GM23338 (cell line): Measurements from ENCODE around the gene PLIN4. TPM values are rescaled to one million over a fixed set of nuclear protein-coding genes. Genes with fewer than 3 reads are reported as not detected.

ENCODE experiments used
- ATAC-seq: fragments of 200-7000 bp; cut with Tn5 transposase; 3 replicates; pipeline ENCODE4 v1.9.1; 2020
- DNase-seq: peaks from one replicate; pipeline ENCODE4 v3.0.0-alpha.2; 2015; ENCODE audit warnings: low spot score
- H2AFZ ChIP-seq: fragments of 200-600 bp; sonication (generic); 2 replicates; pipeline ENCODE4 v1.8.0; 2016; ENCODE audit warnings: antibody characterized with exemption, mild to moderate bottlenecking, moderate library complexity
- H3F3A ChIP-seq: fragments of 200-600 bp; sonication (generic); replicated peaks from 2 replicates; pipeline ENCODE4 v1.8.0; 2017; ENCODE audit warnings: antibody characterized with exemption, mixed run types, low read depth
- H3K27ac ChIP-seq: fragments of 200-600 bp; sonication (generic); 2 replicates; pipeline ENCODE4 v1.6.1; 2016; ENCODE audit warnings: low read depth
- H3K27me3 ChIP-seq: fragments of 200-600 bp; sonication (generic); 2 replicates; pipeline ENCODE4 v1.8.0; 2016; ENCODE audit warnings: mild to moderate bottlenecking, mixed run types, moderate library complexity; ENCODE audit not compliant: insufficient read depth
- H3K36me3 ChIP-seq: fragments of 200-600 bp; sonication (generic); 2 replicates; pipeline ENCODE4 v1.8.0; 2016; ENCODE audit warnings: mild to moderate bottlenecking; ENCODE audit not compliant: insufficient read depth
- H3K4me1 ChIP-seq: fragments of 200-600 bp; sonication (generic); 2 replicates; pipeline ENCODE4 v1.8.0; 2016; ENCODE audit warnings: mild to moderate bottlenecking, moderate library complexity; ENCODE audit not compliant: insufficient read depth
- H3K4me2 ChIP-seq: fragments of 200-600 bp; sonication (generic); 2 replicates; pipeline ENCODE4 v1.7.1; 2017; ENCODE audit warnings: mixed run types
- H3K4me3 ChIP-seq: fragments of 200-600 bp; sonication (generic); 2 replicates; pipeline ENCODE4 v1.6.1; 2016; ENCODE audit warnings: mixed run types
- H3K79me2 ChIP-seq: fragments of 200-600 bp; sonication (generic); replicated peaks from 2 replicates; pipeline ENCODE4 v1.8.0; 2017; ENCODE audit warnings: mild to moderate bottlenecking; ENCODE audit not compliant: insufficient read depth
- H3K9me2 ChIP-seq: fragments of 200-600 bp; sonication (generic); 2 replicates; pipeline ENCODE4 v1.8.0; 2017; ENCODE audit not compliant: insufficient read depth
- H4K20me1 ChIP-seq: fragments of 200-600 bp; sonication (generic); replicated peaks from 2 replicates; pipeline ENCODE4 v1.8.0; 2017; ENCODE audit warnings: mild to moderate bottlenecking; ENCODE audit not compliant: insufficient read depth
- H3K27ac Mint-ChIP-seq: 2 replicates; pipeline ENCODE4 v1.8.0; 2020; ENCODE audit warnings: inconsistent platforms, mild to moderate bottlenecking, moderate library complexity, mixed read lengths
- H3K27me3 Mint-ChIP-seq: 3 replicates; pipeline ENCODE4 v1.8.0; 2022; ENCODE audit warnings: low read depth, mild to moderate bottlenecking, moderate library complexity, mixed read lengths, inconsistent platforms; ENCODE audit not compliant: insufficient read depth, poor library complexity
- H3K36me3 Mint-ChIP-seq: 3 replicates; pipeline ENCODE4 v1.8.0; 2021; ENCODE audit warnings: low read depth, mild to moderate bottlenecking, inconsistent platforms, moderate library complexity, mixed read lengths
- H3K4me1 Mint-ChIP-seq: 3 replicates; pipeline ENCODE4 v1.8.0; 2020; ENCODE audit warnings: mild to moderate bottlenecking, inconsistent platforms, mixed read lengths
- H3K4me3 Mint-ChIP-seq: 3 replicates; pipeline ENCODE4 v1.8.0; 2021; ENCODE audit warnings: moderate library complexity, mild to moderate bottlenecking, inconsistent platforms, mixed read lengths
- H3K9me3 Mint-ChIP-seq: 3 replicates; pipeline ENCODE4 v1.8.0; 2020; ENCODE audit warnings: moderate library complexity, mild to moderate bottlenecking, inconsistent platforms, mixed read lengths
- CREB1 ChIP-seq: fragments of 250-450 bp; sonication (Bioruptor Pico); IDR thresholded peaks from 2 replicates; pipeline ENCODE4 v1.5.0; 2020; ENCODE audit warnings: low read depth, mild to moderate bottlenecking, moderate library complexity
- CTCF ChIP-seq, 2 experiments: fragments of 200-600 bp in 1 of 2; sonication (generic) in 1 of 2; conservative IDR thresholded peaks; 2 replicates each; pipeline versions ENCODE4 v1.5.1 to v1.6.1; 2016 to 2017; ENCODE audit warnings: antibody characterized with exemption in 2 of 2, low read depth in 2 of 2, mild to moderate bottlenecking in 2 of 2, moderate library complexity in 1 of 2
- EZH2 ChIP-seq: fragments of 200-600 bp; sonication (generic); IDR thresholded peaks from one replicate; pipeline ENCODE4 v1.8.0; 2017; ENCODE audit warnings: antibody characterized with exemption, mild to moderate bottlenecking, low read depth; ENCODE audit not compliant: unreplicated experiment
- EZH2phosphoT487 ChIP-seq: fragments of 200-600 bp; sonication (generic); IDR thresholded peaks from one replicate; pipeline ENCODE4 v1.8.1; 2018; ENCODE audit warnings: antibody characterized with exemption; ENCODE audit not compliant: unreplicated experiment
- JUNB ChIP-seq: IDR thresholded peaks from one replicate; pipeline ENCODE4 v1.6.1; 2016; ENCODE audit warnings: antibody characterized with exemption; ENCODE audit not compliant: unreplicated experiment
- NANOG ChIP-seq: IDR thresholded peaks from 2 replicates; pipeline ENCODE4 v1.6.1; 2016; ENCODE audit warnings: antibody characterized with exemption, borderline replicate concordance
- POLR2AphosphoS5 ChIP-seq: IDR thresholded peaks from 2 replicates; pipeline ENCODE4 v1.6.1; 2016; ENCODE audit warnings: antibody characterized with exemption, low read depth
- REST ChIP-seq: IDR thresholded peaks from one replicate; pipeline ENCODE4 v1.6.1; 2018; ENCODE audit warnings: antibody characterized with exemption; ENCODE audit not compliant: unreplicated experiment
- STAT1 ChIP-seq: IDR thresholded peaks from one replicate; pipeline ENCODE4 v1.6.1; 2016; ENCODE audit warnings: antibody characterized with exemption; ENCODE audit not compliant: unreplicated experiment
- ZNF114 ChIP-seq: fragments of 250-450 bp; sonication (Bioruptor Pico); IDR thresholded peaks from 2 replicates; pipeline ENCODE4 v1.5.0; 2020; ENCODE audit warnings: mild to moderate bottlenecking, moderate library complexity
- ZNF331 ChIP-seq: fragments of 250-450 bp; sonication (Bioruptor Pico); IDR thresholded peaks from 2 replicates; pipeline ENCODE4 v1.5.0; 2020; ENCODE audit warnings: low read depth, mild to moderate bottlenecking, moderate library complexity
- polyA plus RNA-seq: library from polyadenylated mRNA; unstranded; fragments of >200 nt; fragmentation: Nextera tagmentation; extraction: Ambion mirVana; gene quantifications from 2 replicates; pipeline ENCODE4 v1.2.1, GENCODE V29; 2016
- total RNA-seq: library from RNA; depleted of rRNA; stranded (reverse); fragments of >200 nt; shearing (Covaris generic); gene quantifications from 2 replicates; pipeline ENCODE4 v1.2.3, GENCODE V29; 2014
- TF ChIP-seq, protein P1 (sequence below): IDR thresholded peaks from 2 replicates; pipeline ENCODE4 v1.6.1; 2016; ENCODE audit warnings: antibody characterized with exemption

The PLIN4 gene
- total and polyA plus RNA-seq, 2 experiments from 2014 or later: 0.19 to 0.59 TPM

DNA sequence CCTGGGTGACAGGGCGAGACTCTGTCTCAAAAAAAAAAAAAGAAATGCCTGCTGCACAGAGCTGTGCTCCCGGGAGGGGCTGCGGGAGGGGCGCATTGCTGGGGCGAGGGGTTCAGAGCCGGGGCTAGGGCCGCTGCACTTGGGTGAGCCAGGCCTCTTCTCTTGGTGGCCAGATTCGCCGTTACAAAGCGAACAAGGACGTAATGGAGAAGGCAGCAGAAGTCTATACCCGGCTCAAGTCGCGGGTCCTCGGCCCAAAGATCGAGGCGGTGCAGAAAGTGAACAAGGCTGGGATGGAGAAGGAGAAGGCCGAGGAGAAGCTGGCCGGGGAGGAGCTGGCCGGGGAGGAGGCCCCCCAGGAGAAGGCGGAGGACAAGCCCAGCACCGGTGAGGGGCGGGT lies 19.0 kb downstream of the PLIN4 start:
- Histone ChIP-seq H3K27ac (no peak overlapping the region), H3K36me3 (peaks cover 10% of the 10 kb centered on the region; the same call in 1 of the 2 replicates), H3K9me2 (no peaks in the 10 kb centered on the region), H2AFZ (no peak overlapping the region), H3K27me3 (no peaks in the 10 kb centered on the region), H3F3A (no peaks in the 10 kb centered on the region), H3K4me2 (no peak overlapping the region), H3K4me3 (no peak overlapping the region), H4K20me1 (no peaks in the 10 kb centered on the region; the same call in 1 of the 2 replicates), H3K4me1 (no peaks in the 10 kb centered on the region), H3K79me2 (no peaks in the 10 kb centered on the region)
- Mint-ChIP-seq H3K4me1 (no peaks in the 10 kb centered on the region), H3K9me3 (no peaks in the 10 kb centered on the region), H3K27me3 (peaks cover 9% of the 10 kb centered on the region), H3K4me3 (no peak overlapping the region), H3K36me3 (peaks cover 29% of the 10 kb centered on the region), H3K27ac (no peak overlapping the region)
- ATAC-seq (no peak), DNase-seq (no peak)
- no peak for TF ChIP-seq CREB1 (CRISPR knock-in tag)
- no peak for TF ChIP-seq EZH2phosphoT487
- no peak for TF ChIP-seq JUNB
- no peak for TF ChIP-seq NANOG
- no peak for TF ChIP-seq REST
- TF ChIP-seq, protein P1, sequence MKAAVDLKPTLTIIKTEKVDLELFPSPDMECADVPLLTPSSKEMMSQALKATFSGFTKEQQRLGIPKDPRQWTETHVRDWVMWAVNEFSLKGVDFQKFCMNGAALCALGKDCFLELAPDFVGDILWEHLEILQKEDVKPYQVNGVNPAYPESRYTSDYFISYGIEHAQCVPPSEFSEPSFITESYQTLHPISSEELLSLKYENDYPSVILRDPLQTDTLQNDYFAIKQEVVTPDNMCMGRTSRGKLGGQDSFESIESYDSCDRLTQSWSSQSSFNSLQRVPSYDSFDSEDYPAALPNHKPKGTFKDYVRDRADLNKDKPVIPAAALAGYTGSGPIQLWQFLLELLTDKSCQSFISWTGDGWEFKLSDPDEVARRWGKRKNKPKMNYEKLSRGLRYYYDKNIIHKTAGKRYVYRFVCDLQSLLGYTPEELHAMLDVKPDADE: no peak

- Mint-ChIP-seq H3K4me3 (no peak overlapping the region), H3K4me1 (no peaks in the 10 kb centered on the region), H3K27ac (no peak overlapping the region), H3K9me3 (no peaks in the 10 kb centered on the region), H3K27me3 (peaks cover 8% of the 10 kb centered on the region), H3K36me3 (peaks cover 29% of the 10 kb centered on the region)
- no peak overlapping the region for H3K4me3 ChIP-seq
- no peaks in the 10 kb centered on the region for H3K79me2 ChIP-seq
- peaks cover 10% of the 10 kb centered on the region; the same call in 1 of the 2 replicates for H3K36me3 ChIP-seq
- H4K20me1 ChIP-seq: no peaks in the 10 kb centered on the region; the same call in 1 of the 2 replicates
- H2AFZ ChIP-seq: no peak overlapping the region
- DNase-seq (no peak), ATAC-seq (no peak)
- H3K27ac ChIP-seq: no peak overlapping the region
- H3K27me3 ChIP-seq: no peaks in the 10 kb centered on the region
- no peaks in the 10 kb centered on the region for H3F3A ChIP-seq
- H3K4me2 ChIP-seq: no peak overlapping the region
- H3K4me1 ChIP-seq: no peaks in the 10 kb centered on the region
- no peaks in the 10 kb centered on the region for H3K9me2 ChIP-seq
- TF ChIP-seq, protein P1: no peak
- no peak for TF ChIP-seq EZH2phosphoT487
- no peak for TF ChIP-seq CTCF (conservative IDR thresholded peaks at IDR 0.05; ENCODE audit: low read depth in 2 of 2)
- no peak for TF ChIP-seq ZNF114 (CRISPR knock-in tag)
- TF ChIP-seq POLR2AphosphoS5: no peak
- TF ChIP-seq NANOG: no peak
- no peak for TF ChIP-seq REST
- TF ChIP-seq EZH2: no peak
- TF ChIP-seq CREB1 (CRISPR knock-in tag): no peak
- no peak for TF ChIP-seq ZNF331 (CRISPR knock-in tag)
- no peak for TF ChIP-seq STAT1
- TF ChIP-seq JUNB: no peak
Measured at GRCh38 chr19:4498694-4499093, 19.6 kb downstream of the PLIN4 start.
